Measurements from ENCODE around the gene NKX1-2.

The NKX1-2 gene

DNA sequence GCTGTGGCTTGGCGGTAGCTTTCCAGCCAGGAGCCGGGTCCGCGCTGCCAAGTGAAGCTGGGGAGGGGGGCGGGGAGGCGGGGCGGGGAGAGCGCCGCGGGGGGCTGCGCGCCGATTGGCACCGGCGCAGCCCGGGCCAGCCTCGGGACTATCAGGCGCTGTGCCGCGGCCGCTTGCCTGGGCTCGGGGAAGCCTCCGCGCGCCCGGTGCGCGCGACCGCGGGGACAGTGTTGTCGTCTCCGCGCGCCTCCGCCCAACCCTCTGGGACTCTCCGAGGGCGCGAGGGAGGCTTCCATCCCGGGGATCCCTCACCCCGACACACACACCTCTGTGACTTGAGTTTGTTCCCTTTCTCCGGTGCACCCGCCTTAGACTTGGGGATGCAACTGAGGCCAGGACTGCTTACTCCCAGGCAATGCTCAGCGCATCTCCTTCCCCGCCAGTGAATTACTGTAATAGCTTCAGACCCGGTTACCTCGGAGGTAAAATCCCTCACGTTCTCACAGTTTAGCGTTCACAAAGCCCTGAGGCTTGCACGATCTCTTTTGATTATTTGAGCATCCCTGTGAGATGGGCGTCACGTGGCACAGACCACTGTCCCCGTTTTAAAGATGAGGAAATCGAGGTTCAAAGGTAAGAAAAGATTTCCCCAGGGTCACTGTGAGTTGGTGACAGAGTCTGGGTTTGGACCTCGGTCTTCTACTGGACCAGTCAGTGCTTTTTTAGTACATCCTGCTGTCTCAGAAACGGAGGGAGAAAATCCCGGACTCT lies at the start of gene NKX1-2:
TSS of gene NKX1-2 (minus strand) at position 24 of the 771 bp plus-strand sequence. CDS start 92 bp downstream, outside the sequence.
- DNase-seq: no peak

- no peak for DNase-seq
These were observed 48.2 kb upstream of the NKX1-2 start for GRCh38 chr10:124498056-124498455.

GRCh38 chr10:124497196-124497881 lies 47.5 kb upstream of the NKX1-2 start:
- DNase-seq: no peak

- DNase-seq: no peak
These were observed 46.8 kb upstream of the NKX1-2 start for GRCh38 chr10:124496620-124497019.

GRCh38 chr10:124496150-124496549 lies 46.3 kb upstream of the NKX1-2 start:
- DNase-seq: no peak

DNA sequence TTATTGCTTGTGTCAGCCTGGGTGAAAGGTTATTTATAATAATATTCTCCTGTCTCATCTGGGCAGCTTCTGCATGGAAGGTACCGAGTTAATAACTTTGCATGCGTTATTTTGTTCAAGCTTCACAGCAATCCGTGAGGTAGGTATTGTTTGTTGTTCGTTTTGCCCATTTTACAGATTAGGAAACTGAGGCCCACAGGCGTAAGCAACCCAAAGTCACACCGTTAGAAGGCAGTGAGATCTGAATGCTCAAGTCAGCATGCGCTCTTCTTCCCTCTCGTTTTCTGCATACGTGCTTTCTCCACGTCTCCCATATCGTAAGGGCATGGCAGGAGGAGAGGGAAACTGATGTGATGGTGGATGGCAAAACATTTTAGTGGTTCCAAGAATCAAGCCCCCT lies 45.9 kb upstream of the NKX1-2 start:
- DNase-seq: no peak

- DNase-seq: no peak
These were observed 45.3 kb upstream of the NKX1-2 start for GRCh38 chr10:124495162-124495561.

- DNase-seq: peak; percentile 18 to 26
These were observed 44.4 kb upstream of the NKX1-2 start for GRCh38 chr10:124494046-124494807.

DNA sequence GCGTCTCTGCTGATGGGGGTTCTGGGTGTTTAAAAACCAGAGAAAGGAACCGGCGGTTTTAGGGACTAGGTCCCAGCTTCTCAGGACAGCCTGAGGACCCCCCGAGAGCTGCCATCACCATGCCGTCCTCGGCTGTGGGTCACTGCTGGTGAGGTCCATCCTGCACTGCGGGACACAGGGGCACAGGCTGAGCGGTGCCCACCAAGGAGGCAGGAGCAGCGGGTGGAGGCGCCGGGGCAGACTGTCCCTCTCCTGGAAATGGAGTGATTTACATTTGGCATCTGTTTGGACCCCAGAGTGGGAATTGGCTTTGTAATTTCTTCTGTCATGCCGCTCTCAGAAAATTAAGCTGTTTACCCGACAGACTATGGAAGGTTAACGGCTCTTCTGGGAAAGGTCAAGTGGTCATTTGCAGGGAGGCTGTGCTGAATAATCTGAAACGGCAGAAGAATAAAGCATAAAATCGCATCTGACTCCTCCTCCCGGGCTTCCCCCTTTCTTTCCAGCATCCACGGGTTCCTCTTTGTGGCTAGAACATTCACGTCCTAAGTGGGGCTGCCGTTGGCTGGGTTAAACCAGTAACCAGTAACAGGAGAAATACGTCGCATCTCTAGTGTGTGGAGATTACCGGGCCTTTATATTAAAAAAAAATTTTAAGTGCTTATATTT lies 43.5 kb upstream of the NKX1-2 start:
- DNase-seq: peak; percentile 72 to 75

DNA sequence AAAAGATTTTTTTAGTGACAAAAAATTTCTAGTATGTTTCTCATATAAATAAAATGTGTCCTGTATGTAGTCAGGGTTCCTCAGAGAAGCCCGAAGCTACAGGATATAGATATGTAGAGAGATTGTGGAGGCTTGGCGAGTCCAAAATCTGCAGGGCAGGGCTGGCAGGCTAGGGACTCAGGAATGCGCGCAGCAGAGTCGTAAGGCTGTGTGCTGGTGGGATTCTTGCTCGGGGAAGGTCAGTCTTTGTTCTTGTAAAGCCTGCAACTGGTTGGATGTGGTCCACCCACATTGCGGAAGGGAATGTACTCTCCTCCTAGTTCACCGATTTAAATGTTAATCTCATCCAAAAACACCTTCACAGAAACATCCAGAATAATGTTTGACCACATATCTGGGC lies 42.4 kb upstream of the NKX1-2 start:
- DNase-seq: no peak

GRCh38 chr10:124491105-124491504 lies 41.3 kb upstream of the NKX1-2 start:
- no peak for DNase-seq

- no peak for DNase-seq
These were observed 36.8 kb upstream of the NKX1-2 start for GRCh38 chr10:124486635-124487034.

DNA sequence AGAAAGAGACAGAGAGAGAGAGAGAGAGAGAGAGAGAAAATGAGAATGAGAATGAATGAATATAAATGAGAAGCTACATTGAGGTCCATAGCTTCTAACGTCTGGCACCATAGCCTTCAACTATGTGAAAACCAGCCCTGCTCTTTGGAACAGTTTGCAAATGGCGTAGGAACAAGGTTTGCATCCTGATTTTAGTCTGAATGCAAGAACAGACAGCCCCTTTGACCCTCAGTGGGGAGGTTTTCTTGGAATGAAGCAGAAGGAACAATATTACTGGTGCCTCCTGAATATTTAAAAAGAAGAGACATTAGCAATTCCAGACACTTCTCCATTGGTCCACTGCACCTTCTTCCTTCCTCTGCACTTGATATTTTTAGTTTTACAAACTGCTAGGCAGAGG lies 34.8 kb upstream of the NKX1-2 start:
- DNase-seq: no peak

- DNase-seq: no peak
These were observed 34.2 kb upstream of the NKX1-2 start for GRCh38 chr10:124484031-124484430.

DNA sequence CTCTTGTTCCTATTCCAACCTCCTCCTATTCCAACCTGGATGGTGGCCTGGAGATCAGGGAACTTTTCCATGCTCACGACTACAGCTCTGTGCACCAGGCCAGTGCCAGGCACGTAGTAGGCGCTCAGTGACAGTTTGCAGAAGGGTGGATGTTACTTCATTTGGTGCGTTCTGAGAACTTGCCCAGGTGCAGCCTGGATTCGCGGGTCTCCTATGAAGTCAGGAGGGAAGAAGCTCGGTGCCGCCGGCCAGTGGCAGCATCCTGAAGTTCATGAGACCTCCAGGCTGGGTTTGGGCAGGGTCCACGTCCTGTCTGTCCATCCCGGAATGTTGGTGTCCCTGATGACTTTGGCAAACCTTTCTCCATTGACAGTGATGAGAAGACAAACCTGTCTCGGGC lies 33.0 kb upstream of the NKX1-2 start:
- DNase-seq: no peak

DNA sequence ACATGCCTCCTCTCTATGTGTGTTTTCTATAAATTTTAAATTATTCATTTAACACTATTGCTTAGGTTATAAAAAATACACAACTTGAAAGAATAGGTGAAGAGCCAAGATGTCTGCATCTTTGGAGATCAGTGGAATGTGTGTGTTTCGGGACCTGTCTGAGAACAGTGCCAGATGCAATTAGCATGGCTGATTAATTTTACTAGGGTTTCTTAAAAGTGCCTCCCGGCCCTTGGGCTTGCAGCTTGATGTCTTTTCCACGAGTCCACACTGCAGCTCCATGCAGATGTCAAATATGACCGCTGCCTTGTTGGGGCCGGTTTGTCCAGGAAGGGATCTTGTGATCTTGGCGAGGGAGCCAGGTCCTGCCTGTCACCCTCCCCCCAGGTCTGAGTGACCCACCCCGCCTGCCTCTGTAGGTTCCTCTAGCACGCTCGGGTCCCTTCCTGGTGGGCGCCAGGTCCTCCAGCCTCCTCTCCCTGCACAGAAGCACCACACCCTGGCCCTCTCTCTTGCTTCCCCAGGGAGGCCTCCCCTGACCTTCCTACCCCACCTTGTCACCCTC lies 32.5 kb upstream of the NKX1-2 start:
- DNase-seq: no peak

DNA sequence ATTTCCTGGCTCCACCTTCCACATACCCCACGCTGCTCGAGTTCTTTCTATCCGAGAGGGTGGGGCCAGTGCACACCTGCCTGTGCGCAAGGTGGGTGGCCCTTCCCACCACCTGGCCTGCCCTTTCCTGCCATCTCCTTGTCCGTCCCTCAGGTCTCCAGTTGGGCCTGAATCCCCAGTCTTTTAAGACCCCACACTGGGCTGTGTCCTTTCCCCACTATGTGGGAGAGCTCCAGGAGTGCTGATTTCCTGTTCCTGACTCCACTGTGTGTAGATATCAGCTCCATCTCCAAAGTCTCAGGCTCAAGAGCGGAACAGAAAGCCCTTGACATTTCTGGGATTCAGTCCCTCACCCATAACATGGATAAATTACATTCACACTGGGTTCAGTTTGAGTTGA lies 31.9 kb upstream of the NKX1-2 start:
- no peak for DNase-seq

DNA sequence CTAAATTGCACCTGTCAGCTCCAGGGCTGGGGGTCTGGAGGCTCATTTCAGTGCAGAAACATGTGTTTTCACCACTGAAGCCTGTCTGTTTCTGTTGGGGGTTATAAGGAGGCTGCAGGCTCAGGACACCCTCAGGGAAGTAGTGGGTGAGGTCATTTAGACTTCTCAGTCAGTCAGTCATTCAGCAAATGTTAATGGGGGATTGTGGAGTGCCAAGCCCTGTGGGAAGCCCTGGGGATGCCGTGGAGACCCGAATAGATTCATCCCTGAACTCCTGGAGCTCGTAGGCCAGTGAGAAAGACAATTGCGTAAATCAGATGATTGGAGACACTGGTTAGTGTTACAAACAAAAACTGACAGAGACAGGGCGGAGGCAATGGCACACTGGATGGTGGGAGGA lies 31.0 kb upstream of the NKX1-2 start:
- DNase-seq: no peak

DNA sequence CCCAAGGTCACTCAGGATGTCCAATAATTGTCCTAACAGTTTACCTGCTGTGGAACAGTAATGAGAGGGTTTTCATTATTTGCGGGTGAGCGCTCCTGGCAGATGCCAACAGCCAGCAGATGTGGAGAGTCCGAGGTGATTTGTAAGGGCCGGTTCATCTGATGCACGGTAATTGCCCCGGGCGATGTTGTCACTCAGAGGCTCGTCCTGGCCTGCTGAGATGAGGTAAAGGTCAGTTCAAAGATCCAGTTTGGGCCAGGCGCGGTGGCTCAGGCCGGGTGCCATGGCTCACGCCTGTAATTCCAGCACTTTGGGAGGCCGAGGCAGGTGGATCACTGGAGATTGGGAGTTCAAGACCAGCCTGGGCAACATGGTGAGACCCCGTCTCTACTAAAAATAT lies 28.7 kb upstream of the NKX1-2 start:
- no peak for DNase-seq

DNA sequence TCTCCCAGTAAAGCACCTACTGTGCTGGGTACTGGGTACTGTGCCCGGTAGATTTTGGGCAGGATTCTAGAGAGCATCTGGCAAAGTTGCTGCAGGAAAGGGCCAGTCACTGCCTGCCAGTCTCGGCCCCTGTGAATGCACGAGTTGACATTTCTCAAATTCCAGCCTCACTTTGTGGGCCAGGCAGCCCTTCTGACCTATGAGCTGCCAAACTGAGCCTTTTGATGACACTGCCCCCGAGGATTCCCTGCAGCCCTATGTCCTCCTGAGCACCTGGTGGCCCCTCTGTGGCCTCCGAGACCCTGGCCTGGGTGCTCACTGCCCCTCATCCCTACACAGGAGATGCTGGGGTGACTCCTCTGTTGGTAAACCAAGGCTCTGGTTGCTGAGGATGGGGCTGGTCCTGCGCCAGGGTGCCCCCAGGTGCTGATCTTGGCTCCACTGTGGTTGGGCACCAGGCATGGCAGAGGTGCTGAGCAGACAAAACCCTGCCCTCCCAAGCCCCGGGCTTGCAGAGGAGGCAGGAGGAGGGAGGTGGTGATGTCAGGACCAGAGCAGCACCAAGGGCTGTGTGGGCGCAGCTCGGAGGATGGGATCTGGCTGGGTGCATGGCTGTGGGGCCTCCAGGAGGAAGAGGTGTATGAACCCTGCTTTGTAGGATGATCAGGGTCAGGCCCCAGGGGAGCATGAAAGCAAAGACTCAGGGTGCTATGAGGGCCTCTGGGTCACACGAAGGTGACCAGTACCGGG lies 28.0 kb upstream of the NKX1-2 start:
- no peak for DNase-seq

DNA sequence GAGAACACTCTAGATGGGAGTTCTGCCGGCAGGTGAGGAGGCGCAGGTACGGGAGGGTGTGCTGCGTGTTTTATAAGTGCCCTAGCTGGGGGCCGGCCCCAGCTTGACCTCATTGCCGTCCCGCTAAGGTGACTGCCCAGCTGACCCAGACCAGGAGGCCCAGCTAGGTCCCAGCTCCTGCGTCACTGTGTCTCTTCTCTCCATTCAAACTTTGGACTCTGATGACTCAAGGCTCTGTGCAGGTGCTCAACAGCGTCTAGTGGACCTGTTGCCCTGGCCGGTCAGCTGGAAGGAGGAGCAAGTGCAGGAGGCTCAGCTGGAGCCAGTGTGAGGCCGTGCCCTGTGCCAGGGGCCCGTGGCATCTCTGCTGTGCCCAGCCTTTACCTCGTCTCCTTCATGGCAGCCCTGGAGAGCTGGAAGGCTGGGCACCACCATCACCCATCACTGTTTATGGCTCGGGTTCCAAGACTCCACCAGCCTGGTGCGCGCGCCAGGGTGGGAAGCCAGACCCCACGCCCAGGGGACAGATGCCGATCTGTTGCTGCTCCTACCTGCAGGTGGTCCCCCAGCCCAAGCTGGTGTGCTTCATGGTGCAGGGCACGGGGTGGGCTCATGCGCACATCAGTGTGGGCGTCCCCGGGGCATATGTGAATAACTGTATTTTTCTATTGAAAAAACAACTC lies 26.3 kb upstream of the NKX1-2 start:
- DNase-seq: no peak

Data from Kasumi-1 (cell line).